Measurements from ENCODE around the gene ULK3.

GRCh38 chr15:74807282-74807681 is 35.7 kb downstream of the ULK3 start:
- no peak for TF ChIP-seq CTCF (IDR thresholded peaks at IDR 0.05)
- TF ChIP-seq POLR2A (IDR thresholded peaks at IDR 0.05): no peak
- no peak for TF ChIP-seq EP300 (IDR thresholded peaks at IDR 0.05)
